K562 (cell line): ENCODE measurements around the gene RCSD1. TPM values are rescaled to one million over a fixed set of nuclear protein-coding genes. Genes with fewer than 3 reads are reported as not detected.

Experiments
- ATAC-seq: fragments of 200-7000 bp; cut with Tn5 transposase; 3 replicates; pipeline ENCODE4 v1.9.1; 2020; ENCODE audit warnings: moderate library complexity
- BruUV-seq: library from RNA; stranded (reverse); fragments of 400-500 nt; replicated peaks from 2 replicates; lab custom pipeline; 2021; lab: Mats Ljungman, UMichigan
- CTCF ChIA-PET: fragments of 300-600 bp; formaldehyde crosslinking; extraction: SDS; loops from one replicate; lab custom pipeline; 2021; ENCODE audit warnings: low intra/inter-chr PET ratio; lab: Yijun Ruan, JAX
- POLR2A ChIA-PET: fragments of 300-600, 350-650 bp; sonication (Branson Sonifier 250); formaldehyde crosslinking; extraction: SDS; loops from one replicate; lab custom pipeline; 2021; ENCODE audit warnings: antibody characterized with exemption, inconsistent platforms; lab: Yijun Ruan, JAX
- DNase-seq, 4 experiments: peaks; one replicate each; pipeline versions ENCODE4 v3.0.0 to v3.0.0-alpha.2; 2011 to 2018; ENCODE audit warnings: low spot score in 3 of 4, mixed read lengths in 3 of 4; ENCODE audit errors: extremely low read depth in 1 of 4
- FAIRE-seq: peaks from 2 replicates; lab custom pipeline; 2011; peaks lifted over from hg19 to GRCh38; lab: Jason Lieb, UNC
- H2AFZ ChIP-seq: 2 replicates; pipeline ENCODE4 v1.6.0; 2011; ENCODE audit warnings: low read depth, low read length, control low read depth, inconsistent platforms
- H3K27ac ChIP-seq: fragments of 200-600 bp; 3 replicates; pipeline ENCODE4 v1.8.0; 2011; ENCODE audit warnings: low read depth, mild to moderate bottlenecking, control low read depth, inconsistent platforms, low read length, moderate library complexity, mixed read lengths; ENCODE audit errors: extremely low read depth
- H3K27me3 ChIP-seq, 2 experiments: fragments of 300-600 bp in 1 of 2; 2 replicates in 1 of 2; 3 replicates in 1 of 2; pipeline versions ENCODE4 v1.6.0 to v1.8.0; 2011; ENCODE audit warnings: inconsistent platforms in 2 of 2, low read length in 2 of 2, mild to moderate bottlenecking in 1 of 2, mixed read lengths in 1 of 2, moderate library complexity in 1 of 2; ENCODE audit not compliant: control insufficient read depth in 2 of 2, insufficient read depth in 2 of 2
- H3K36me3 ChIP-seq: fragments of 300-600 bp; 3 replicates; pipeline ENCODE4 v1.8.0; 2011; ENCODE audit warnings: mild to moderate bottlenecking, low read length, inconsistent platforms; ENCODE audit not compliant: control insufficient read depth, insufficient read depth
- H3K4me1 ChIP-seq, 2 experiments: fragments of 200-600 bp in 1 of 2; replicated peaks in 1 of 2; 2 replicates in 1 of 2; 3 replicates in 1 of 2; pipeline versions ENCODE4 v1.5.1 to v1.8.0; 2011; ENCODE audit warnings: inconsistent platforms in 2 of 2, low read length in 2 of 2, mild to moderate bottlenecking in 1 of 2, mixed read lengths in 1 of 2, moderate library complexity in 1 of 2; ENCODE audit not compliant: control insufficient read depth in 2 of 2, insufficient read depth in 2 of 2
- H3K4me2 ChIP-seq: 2 replicates; pipeline ENCODE4 v1.6.1; 2011; ENCODE audit warnings: low read length, control low read depth, inconsistent platforms, mixed read lengths; ENCODE audit not compliant: insufficient read depth
- H3K4me3 ChIP-seq: fragments of 200-600 bp; sonication (generic), shearing (Covaris generic); 2 replicates; pipeline ENCODE4 v1.5.1; 2016; ENCODE audit warnings: control low read depth, inconsistent platforms
- H3K79me2 ChIP-seq: fragments of 200-600 bp; 3 replicates; pipeline ENCODE4 v1.8.0; 2011; ENCODE audit warnings: low read length, inconsistent platforms; ENCODE audit not compliant: control insufficient read depth, insufficient read depth
- H3K9ac ChIP-seq, 2 experiments: 2 replicates each; pipeline versions ENCODE4 v1.6.0 to v1.6.1; 2011; ENCODE audit warnings: low read depth in 2 of 2, low read length in 2 of 2, control low read depth in 1 of 2, inconsistent platforms in 1 of 2, mild to moderate bottlenecking in 1 of 2, mixed read lengths in 1 of 2; ENCODE audit not compliant: insufficient read depth in 1 of 2
- H3K9me1 ChIP-seq: one replicate; pipeline ENCODE4 v1.6.0; 2011; ENCODE audit warnings: inconsistent platforms, mild to moderate bottlenecking, low read length, moderate library complexity; ENCODE audit not compliant: control insufficient read depth, insufficient read depth
- H3K9me3 ChIP-seq: replicated peaks from 2 replicates; pipeline ENCODE4 v1.5.1; 2011; ENCODE audit warnings: low read depth, low read length, inconsistent platforms; ENCODE audit not compliant: control insufficient read depth, insufficient read depth
- H4K20me1 ChIP-seq: replicated peaks from 2 replicates; pipeline ENCODE4 v1.6.1; 2011; ENCODE audit warnings: low read length, inconsistent platforms, mixed read lengths; ENCODE audit not compliant: control insufficient read depth, insufficient read depth
- FOXJ2 ChIP-seq: fragments of 200-800 bp; sonication (Bioruptor generic); IDR thresholded peaks from 2 replicates; pipeline ENCODE4 v1.6.1; 2016; ENCODE audit warnings: missing genetic modification characterization, missing compliant biosample characterization
- FOXK2 ChIP-seq, 2 experiments: fragments of 450-650 bp; IDR thresholded peaks in 1 of 2; conservative IDR thresholded peaks in 1 of 2; 2 replicates each; pipeline ENCODE4 v1.6.1; 2016; ENCODE audit warnings: low read depth in 2 of 2, mild to moderate bottlenecking in 1 of 2
- NCOA2 ChIP-seq, 2 experiments: fragments of 450-650 bp; IDR thresholded peaks; 2 replicates each; pipeline ENCODE4 v1.6.1; 2018; ENCODE audit warnings: mild to moderate bottlenecking in 2 of 2, moderate library complexity in 1 of 2; ENCODE audit not compliant: partially characterized antibody in 2 of 2
- WGBS: fragments of 100-300 bp; shearing (Covaris generic); methylation state at CpG from one replicate; pipeline ENCODE4 v1.1.6; 2016; ENCODE audit warnings: low coverage, mixed read lengths; ENCODE audit not compliant: insufficient coverage; ENCODE audit errors: missing lambda C conversion rate; 5-methylcytosine and 5-hydroxymethylcytosine counted together
- in situ Hi-C: fragments of 300-500 bp; cut with MboI; formaldehyde crosslinking; loops from 4 replicates; pipeline ENCODE4 v1.15.0; 2018; ENCODE audit warnings: inconsistent platforms, mixed read lengths
- intact Hi-C: fragments of 100-400 bp; cut with micrococcal nuclease; formaldehyde crosslinking; loops from 2 replicates; pipeline ENCODE4 v1.14.2; 2022
- polyA plus RNA-seq, 8 experiments: library from polyadenylated mRNA; depleted of rRNA in 4 of 8; stranded (reverse) in 5 of 8; unstranded in 3 of 8; fragments of >200 nt; fragmentation: Nextera tagmentation in 2 of 8; fragmentation: Illumina TruSeq in 1 of 8; extraction: Ambion mirVana in 2 of 8; extraction: Trizol in 1 of 8; gene quantifications; 2 replicates each; pipeline versions ENCODE4 v1.2.1 to v1.2.3, GENCODE V29; 2011 to 2014; ENCODE audit warnings: inconsistent platforms in 1 of 8, missing spikeins in 1 of 8
- total RNA-seq, 7 experiments: library from RNA; depleted of rRNA in 6 of 7; stranded (reverse); fragments of >200 nt in 6 of 7; fragmentation: Illumina TruSeq in 2 of 7; extraction: Trizol in 2 of 7; gene quantifications; 2 replicates each; pipeline versions ENCODE4 v1.2.1 to v1.2.3, GENCODE V29; 2011 to 2021; ENCODE audit warnings: low replicate concordance in 1 of 7
- TF ChIP-seq, protein P1 (sequence below): fragments of 450-650 bp; formaldehyde crosslinking; IDR thresholded peaks from 2 replicates; pipeline ENCODE4 v1.4.0; 2022; ENCODE audit warnings: mild to moderate bottlenecking, moderate library complexity

RCSD1 gene
- total and polyA plus RNA-seq, 9 of the 15 experiments (the other 6 are each of a cell fraction or from before 2014, with no cell fraction given): 7.8 to 69.8 (median 45.3) TPM

DNA sequence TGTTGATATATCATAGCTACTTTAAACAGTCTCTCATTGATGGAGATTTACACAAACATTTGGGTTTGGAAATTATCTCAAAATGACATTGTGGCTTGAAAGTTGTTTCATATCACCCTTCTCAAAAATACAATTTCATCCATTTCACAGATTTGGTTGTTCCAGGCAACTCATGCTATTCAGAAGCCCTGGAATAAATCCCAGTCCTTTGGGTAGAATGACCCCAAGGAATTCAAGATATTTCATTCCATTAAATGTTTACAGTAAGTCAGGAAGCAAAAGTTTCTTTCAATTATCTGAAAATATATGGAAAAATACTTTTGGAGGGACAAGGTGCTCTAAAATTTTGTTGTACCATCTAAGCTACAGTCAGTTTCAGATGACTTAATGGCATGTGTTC lies 118.9 kb downstream of the RCSD1 start:
- Histone ChIP-seq H3K27me3 (no peaks in the 10 kb centered on the region), H3K27ac (peak overlapping the region; percentile 4; the same call in 1 of the 3 replicates), H4K20me1 (no peaks in the 10 kb centered on the region), H3K4me3 (no peak overlapping the region), H3K36me3 (no peaks in the 10 kb centered on the region; the same call in 2 of the 3 replicates), H3K79me2 (peaks cover 81% of the 10 kb centered on the region), H2AFZ (no peak overlapping the region), H3K9me1 (no peaks in the 10 kb centered on the region), H3K4me1 (peaks cover 9 to 28% of the 10 kb centered on the region in 2 experiments), H3K4me2 (no peak overlapping the region), H3K9ac (no peak overlapping the region), H3K9me3 (no peaks in the 10 kb centered on the region)
- DNase-seq (no peak), FAIRE-seq (no peak), ATAC-seq (no peak)
- TF ChIP-seq FOXJ2 (tag) (0 out of 2 replicates have a peak, but pooled peaks have one; percentile 37), NCOA2 (IDR thresholded peaks at IDR 0.05; ENCODE audit: partially characterized antibody in 2 of 2) (no peak)
- intact Hi-C loops: no loop called here
- ChIA-PET CTCF (no interaction called here), POLR2A (interaction anchor here (1.4 to 1.7 kb wide), 3 partner anchors 10 to 25 kb away, joined by 3 to 7 read pairs (median 6); no protein-coding TSS in a partner anchor)
- BruUV-seq: no TSS peak
- in situ Hi-C loops: no loop called here

DNA sequence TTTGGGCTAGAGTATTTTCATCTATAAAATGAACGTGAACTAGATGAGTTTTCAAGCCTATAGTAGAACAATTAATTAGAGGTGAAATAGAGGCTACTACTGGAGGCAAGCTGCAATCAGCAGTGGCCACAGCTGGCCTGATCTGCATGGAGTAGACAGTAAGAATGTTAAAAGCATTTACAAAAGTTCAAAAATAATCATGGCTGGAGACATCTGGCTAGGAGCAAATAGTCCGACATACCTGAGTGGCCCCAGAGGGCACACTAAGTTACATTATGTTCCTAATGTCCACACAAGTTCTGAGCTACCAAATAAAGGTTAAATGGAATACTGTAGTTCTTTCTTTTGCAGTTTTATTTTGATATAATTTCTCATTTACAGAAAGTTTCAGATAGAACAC lies 119.7 kb downstream of the RCSD1 start:
- POLR2A ChIA-PET: interaction anchor here (0.6 to 1.7 kb wide), 6 partner anchors 9 to 123 kb away, joined by 3 to 7 read pairs (median 4); no protein-coding TSS in a partner anchor
- intact Hi-C loops: no loop called here
- Histone ChIP-seq H3K27ac (no peak overlapping the region; the same call in 2 of the 3 replicates), H3K9me3 (no peaks in the 10 kb centered on the region), H3K4me2 (no peak overlapping the region), H3K4me3 (no peak overlapping the region), H4K20me1 (no peaks in the 10 kb centered on the region), H2AFZ (no peak overlapping the region), H3K79me2 (peaks cover 81% of the 10 kb centered on the region), H3K36me3 (no peaks in the 10 kb centered on the region; the same call in 2 of the 3 replicates), H3K9me1 (no peaks in the 10 kb centered on the region), H3K9ac (no peak overlapping the region), H3K27me3 (no peaks in the 10 kb centered on the region), H3K4me1 (peaks cover 9 to 28% of the 10 kb centered on the region in 2 experiments)
- in situ Hi-C loops: no loop called here
- TF ChIP-seq, protein P1, sequence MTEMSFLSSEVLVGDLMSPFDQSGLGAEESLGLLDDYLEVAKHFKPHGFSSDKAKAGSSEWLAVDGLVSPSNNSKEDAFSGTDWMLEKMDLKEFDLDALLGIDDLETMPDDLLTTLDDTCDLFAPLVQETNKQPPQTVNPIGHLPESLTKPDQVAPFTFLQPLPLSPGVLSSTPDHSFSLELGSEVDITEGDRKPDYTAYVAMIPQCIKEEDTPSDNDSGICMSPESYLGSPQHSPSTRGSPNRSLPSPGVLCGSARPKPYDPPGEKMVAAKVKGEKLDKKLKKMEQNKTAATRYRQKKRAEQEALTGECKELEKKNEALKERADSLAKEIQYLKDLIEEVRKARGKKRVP (CRISPR knock-in tag): 0 out of 2 replicates have a peak, but pooled peaks have one; percentile 21
- TF ChIP-seq FOXK2 (conservative IDR thresholded peaks at IDR 0.05 in 1 of 2, IDR thresholded peaks at IDR 0.05 in 1 of 2; ENCODE audit: low read depth in 2 of 2): no peak
- WGBS: 32% methylated on average over 2 of the region's 2 CpGs
- DNase-seq: no peak
- no peak for FAIRE-seq
- no TSS peak for BruUV-seq
- CTCF ChIA-PET: no interaction called here
- ATAC-seq: peak; percentile 24
